ENCODE results near the gene PWWP2B. TPM values are rescaled to one million over a fixed set of nuclear protein-coding genes. Genes with fewer than 3 reads are reported as not detected.

The PWWP2B gene
- total RNA-seq: 9.7 and 14.9 TPM in 2 replicates

DNA sequence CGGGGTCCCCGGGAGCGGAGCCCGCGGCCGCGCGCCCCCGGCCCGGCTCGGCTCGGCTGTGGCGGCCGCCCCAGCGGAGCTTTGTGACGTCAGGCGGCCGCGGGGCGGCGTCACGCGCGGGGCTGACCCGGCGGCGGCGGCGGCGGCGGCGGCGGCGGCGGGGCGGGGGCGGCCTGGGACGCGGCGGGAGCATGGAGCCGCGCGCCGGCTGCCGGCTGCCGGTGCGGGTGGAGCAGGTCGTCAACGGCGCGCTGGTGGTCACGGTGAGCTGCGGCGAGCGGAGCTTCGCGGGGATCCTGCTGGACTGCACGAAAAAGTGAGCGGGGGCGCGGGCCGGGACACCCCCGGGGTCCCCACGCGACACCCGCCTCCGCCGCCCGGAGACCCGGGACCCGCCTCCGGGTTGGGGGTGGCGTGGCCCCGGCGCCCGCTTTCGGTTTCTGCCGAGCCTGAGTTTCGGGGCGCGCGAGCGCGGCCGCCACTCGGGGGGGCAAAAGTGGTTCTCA lies at the start of gene PWWP2B:
Gene PWWP2B, plus strand, starts transcription at position 165 of the 506 bp plus-strand sequence. Its CDS starts 27 bp downstream, at position 192.

Other genes starting within 250 kb of the PWWP2B start
- 2.3 and 9.4 TPM in 2 replicates for gene DPYSL4, start 210.3 kb upstream of the PWWP2B start, total RNA-seq
- gene STK32C, start 89.2 kb upstream of the PWWP2B start, total RNA-seq: 6.4 and 12.7 TPM in 2 replicates
- 4.9 and 7.4 TPM in 2 replicates for gene LRRC27, start 65.0 kb upstream of the PWWP2B start, total RNA-seq
- 26.4 and 29.6 TPM in 2 replicates for gene INPP5A, start 140.6 kb downstream of the PWWP2B start, total RNA-seq